Ishikawa (cell line): ENCODE measurements around the gene CYP27C1.

Experiments used
- EP300 ChIP-seq: IDR thresholded peaks from 2 replicates; pipeline ENCODE4 v1.6.1; 2012; ENCODE audit warnings: borderline replicate concordance
- FOXM1 ChIP-seq: IDR thresholded peaks from 2 replicates; pipeline ENCODE4 v1.6.1; 2012; ENCODE audit warnings: low read depth, borderline replicate concordance
- TAF1 ChIP-seq: IDR thresholded peaks from 2 replicates; pipeline ENCODE4 v1.6.1; 2012; ENCODE audit warnings: low read depth, mild to moderate bottlenecking
- YY1 ChIP-seq: IDR thresholded peaks from 2 replicates; pipeline ENCODE4 v1.6.1; 2012; ENCODE audit warnings: low read depth
- TF ChIP-seq, protein P1 (sequence below): IDR thresholded peaks from 2 replicates; pipeline ENCODE4 v1.6.1; 2012
- TF ChIP-seq, protein P2 (sequence below): IDR thresholded peaks from 2 replicates; pipeline ENCODE4 v1.6.1; 2012; ENCODE audit warnings: low read depth, mild to moderate bottlenecking

DNA sequence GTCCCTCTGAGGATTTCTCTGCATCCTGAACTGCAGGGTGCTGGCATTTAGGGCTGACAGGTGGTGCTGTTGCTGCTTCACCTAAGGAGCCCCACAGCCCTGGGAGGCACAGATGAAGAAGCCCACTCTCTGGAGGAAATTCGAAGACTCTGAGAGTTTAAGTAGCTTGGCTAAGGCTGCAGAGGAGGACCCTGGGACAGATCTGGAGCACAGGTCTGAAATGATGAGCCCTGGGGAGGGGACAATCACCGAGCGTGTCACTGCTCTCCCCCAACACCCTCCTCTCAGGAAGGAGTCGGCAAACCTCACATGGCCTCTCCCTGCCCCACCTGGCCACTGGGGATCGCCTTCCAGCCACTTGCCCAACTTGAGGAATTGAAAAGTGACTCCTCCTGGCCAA, 18.6 kb downstream of the CYP27C1 start:
- no peak for TF ChIP-seq EP300
- TF ChIP-seq YY1, result no peak
- TF ChIP-seq TAF1, result no peak
- TF ChIP-seq, protein P1, sequence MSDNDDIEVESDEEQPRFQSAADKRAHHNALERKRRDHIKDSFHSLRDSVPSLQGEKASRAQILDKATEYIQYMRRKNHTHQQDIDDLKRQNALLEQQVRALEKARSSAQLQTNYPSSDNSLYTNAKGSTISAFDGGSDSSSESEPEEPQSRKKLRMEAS, result no peak
- TF ChIP-seq, protein P2, sequence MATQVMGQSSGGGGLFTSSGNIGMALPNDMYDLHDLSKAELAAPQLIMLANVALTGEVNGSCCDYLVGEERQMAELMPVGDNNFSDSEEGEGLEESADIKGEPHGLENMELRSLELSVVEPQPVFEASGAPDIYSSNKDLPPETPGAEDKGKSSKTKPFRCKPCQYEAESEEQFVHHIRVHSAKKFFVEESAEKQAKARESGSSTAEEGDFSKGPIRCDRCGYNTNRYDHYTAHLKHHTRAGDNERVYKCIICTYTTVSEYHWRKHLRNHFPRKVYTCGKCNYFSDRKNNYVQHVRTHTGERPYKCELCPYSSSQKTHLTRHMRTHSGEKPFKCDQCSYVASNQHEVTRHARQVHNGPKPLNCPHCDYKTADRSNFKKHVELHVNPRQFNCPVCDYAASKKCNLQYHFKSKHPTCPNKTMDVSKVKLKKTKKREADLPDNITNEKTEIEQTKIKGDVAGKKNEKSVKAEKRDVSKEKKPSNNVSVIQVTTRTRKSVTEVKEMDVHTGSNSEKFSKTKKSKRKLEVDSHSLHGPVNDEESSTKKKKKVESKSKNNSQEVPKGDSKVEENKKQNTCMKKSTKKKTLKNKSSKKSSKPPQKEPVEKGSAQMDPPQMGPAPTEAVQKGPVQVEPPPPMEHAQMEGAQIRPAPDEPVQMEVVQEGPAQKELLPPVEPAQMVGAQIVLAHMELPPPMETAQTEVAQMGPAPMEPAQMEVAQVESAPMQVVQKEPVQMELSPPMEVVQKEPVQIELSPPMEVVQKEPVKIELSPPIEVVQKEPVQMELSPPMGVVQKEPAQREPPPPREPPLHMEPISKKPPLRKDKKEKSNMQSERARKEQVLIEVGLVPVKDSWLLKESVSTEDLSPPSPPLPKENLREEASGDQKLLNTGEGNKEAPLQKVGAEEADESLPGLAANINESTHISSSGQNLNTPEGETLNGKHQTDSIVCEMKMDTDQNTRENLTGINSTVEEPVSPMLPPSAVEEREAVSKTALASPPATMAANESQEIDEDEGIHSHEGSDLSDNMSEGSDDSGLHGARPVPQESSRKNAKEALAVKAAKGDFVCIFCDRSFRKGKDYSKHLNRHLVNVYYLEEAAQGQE, result no peak
- no peak for TF ChIP-seq FOXM1
